ENCODE measurements around the gene GABRG3.

GRCh38 chr15:27399241-27399640 is 428.3 kb downstream of the GABRG3 start:
- TF ChIP-seq, protein P1, sequence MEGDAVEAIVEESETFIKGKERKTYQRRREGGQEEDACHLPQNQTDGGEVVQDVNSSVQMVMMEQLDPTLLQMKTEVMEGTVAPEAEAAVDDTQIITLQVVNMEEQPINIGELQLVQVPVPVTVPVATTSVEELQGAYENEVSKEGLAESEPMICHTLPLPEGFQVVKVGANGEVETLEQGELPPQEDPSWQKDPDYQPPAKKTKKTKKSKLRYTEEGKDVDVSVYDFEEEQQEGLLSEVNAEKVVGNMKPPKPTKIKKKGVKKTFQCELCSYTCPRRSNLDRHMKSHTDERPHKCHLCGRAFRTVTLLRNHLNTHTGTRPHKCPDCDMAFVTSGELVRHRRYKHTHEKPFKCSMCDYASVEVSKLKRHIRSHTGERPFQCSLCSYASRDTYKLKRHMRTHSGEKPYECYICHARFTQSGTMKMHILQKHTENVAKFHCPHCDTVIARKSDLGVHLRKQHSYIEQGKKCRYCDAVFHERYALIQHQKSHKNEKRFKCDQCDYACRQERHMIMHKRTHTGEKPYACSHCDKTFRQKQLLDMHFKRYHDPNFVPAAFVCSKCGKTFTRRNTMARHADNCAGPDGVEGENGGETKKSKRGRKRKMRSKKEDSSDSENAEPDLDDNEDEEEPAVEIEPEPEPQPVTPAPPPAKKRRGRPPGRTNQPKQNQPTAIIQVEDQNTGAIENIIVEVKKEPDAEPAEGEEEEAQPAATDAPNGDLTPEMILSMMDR (IDR thresholded peaks at IDR 0.05; ENCODE audit: extremely low read depth in 1 of 2, insufficient read depth in 1 of 2, low read depth in 1 of 2, low read length in 2 of 2): no peak
- TF ChIP-seq JUN (IDR thresholded peaks at IDR 0.05; ENCODE audit: borderline replicate concordance, insufficient read depth, insufficient read length, low read depth) (no peak), POLR2AphosphoS5 (IDR thresholded peaks at IDR 0.05; ENCODE audit: insufficient read depth, low read depth, low read length) (no peak)

Measured in endothelial cell of umbilical vein (primary cell).